ENCODE data around the gene C1orf35.
A peak's percentile ranks its signal among the peaks of the same experiment; 100 is the strongest.
"Not testable (repeated sequence)": the region's sequence is repeated elsewhere in the genome, so short reads cannot be mapped to it uniquely, and the experiment has no call there.

The C1orf35 gene

DNA sequence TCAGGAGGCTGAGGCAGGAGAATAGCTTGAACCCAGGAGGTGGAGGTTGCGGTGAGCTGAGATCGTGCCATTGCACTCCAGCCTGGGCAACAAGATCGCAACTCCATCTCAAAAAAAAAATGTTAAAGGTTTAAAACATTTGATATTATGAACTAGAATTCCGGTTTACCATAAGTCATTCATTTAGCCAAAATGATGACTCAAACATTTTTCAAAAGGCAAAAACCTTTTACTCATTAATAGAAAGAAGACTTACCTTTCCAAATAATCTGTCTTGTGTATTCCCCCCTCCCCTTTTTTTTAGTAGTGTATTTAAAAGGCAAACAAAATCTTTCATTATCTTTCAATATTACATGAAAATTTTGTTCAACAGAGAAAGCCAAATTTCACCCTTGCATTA is 14.2 kb upstream of the C1orf35 start:
- Histone ChIP-seq H3K4me3 (no peak overlapping the region), H3K27ac (no peak overlapping the region)
- TF ChIP-seq CTCF (IDR thresholded peaks at IDR 0.05) = no peak
- DNase-seq (ENCODE audit: low spot score) = no peak

GRCh38 chr1:228114827-228115226 is 11.7 kb upstream of the C1orf35 start:
- H3K27ac ChIP-seq = no peak overlapping the region
- TF ChIP-seq CTCF (IDR thresholded peaks at IDR 0.05) = no peak
- H3K4me3 ChIP-seq = no peak overlapping the region
- no peak for DNase-seq (ENCODE audit: low spot score)

DNA sequence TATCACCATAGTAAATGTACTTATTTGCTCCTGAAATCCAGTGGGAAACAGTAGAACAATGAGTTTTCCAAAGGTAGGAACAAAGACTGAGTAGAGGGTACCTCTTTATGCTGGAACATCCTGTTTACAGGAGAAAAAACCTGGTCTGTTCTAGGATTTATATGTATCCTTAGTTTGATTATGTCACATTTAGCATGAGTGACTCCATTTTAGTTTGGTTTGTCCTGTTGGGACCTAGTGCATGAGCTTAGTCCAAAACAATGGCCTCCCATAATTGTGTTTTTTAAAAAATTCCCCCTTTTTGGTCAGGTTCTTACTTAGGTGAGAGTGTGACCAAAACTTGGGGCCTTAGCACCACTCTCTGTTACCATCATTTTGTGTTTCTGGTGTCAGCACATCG is 9.5 kb upstream of the C1orf35 start:
- no peak for DNase-seq (ENCODE audit: low spot score)
- no peak overlapping the region for H3K27ac ChIP-seq
- H3K4me3 ChIP-seq = no peak overlapping the region
- no peak for TF ChIP-seq CTCF (IDR thresholded peaks at IDR 0.05)

DNA sequence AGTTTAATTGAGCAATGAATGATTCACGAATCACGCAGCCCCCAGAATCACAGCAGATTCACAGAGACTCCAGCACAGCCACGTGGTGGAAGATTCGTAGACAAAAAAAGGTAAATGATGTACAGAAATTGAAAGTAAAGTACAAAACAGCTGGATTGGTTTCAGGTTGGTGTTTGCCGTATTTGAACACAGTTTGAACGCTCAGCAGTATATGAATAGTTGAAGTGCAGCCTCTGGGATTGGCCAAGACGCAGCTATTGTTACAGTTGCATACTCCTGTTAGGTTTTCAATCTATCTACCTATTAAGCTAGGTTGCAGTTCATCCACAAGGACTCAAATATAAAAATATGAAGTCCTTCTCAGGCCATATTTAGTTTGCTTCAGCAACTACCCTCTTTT is 9.0 kb upstream of the C1orf35 start:
- Histone ChIP-seq H3K27ac (no peak overlapping the region), H3K4me3 (no peak overlapping the region)
- no peak for TF ChIP-seq CTCF (IDR thresholded peaks at IDR 0.05)
- no peak for DNase-seq (ENCODE audit: low spot score)

- H3K27ac ChIP-seq; H3K4me3 ChIP-seq; DNase-seq (ENCODE audit: low spot score): not testable (repeated sequence)
Observed at GRCh38 chr1:228111315-228111714, 8.2 kb upstream of the C1orf35 start.

DNA sequence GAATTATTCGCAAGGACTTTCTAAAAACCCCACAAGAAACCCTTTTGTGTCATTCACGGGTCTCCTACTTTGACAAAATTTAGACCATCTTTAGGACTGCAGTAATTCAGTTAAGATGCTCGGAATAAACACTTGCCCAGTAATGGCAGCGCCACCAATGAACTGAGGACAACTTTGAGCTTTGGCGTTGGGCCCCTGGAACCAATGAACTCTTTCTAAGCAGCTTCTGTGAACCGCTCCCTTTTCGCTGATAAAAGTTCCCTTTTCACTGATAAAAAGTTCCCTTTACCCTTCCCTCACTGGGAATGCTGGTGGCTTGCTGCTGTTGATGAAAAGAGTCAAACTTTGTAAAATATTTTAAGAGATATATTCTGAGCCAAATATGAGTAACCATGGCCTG is 7.4 kb upstream of the C1orf35 start:
- TF ChIP-seq CTCF (IDR thresholded peaks at IDR 0.05) = no peak
- no peak for DNase-seq (ENCODE audit: low spot score)
- H3K4me3 ChIP-seq = peak overlapping the region; percentile 92
- H3K27ac ChIP-seq = peak overlapping the region; percentile 93 to 96

GRCh38 chr1:228109962-228110488 is 6.9 kb upstream of the C1orf35 start:
- TF ChIP-seq CTCF (IDR thresholded peaks at IDR 0.05) = no peak
- DNase-seq (ENCODE audit: low spot score) = no peak
- Histone ChIP-seq H3K27ac (peak overlapping the region; percentile 93 to 96), H3K4me3 (peak overlapping the region; percentile 92)

Measured in coronary artery (tissue), 2 donors.